D721Med (cell line): ENCODE data around the gene PPM1H.

ENCODE experiments used
- DNase-seq: peaks from one replicate; pipeline ENCODE4 v3.0.0; 2011; ENCODE audit warnings: low spot score; ENCODE audit not compliant: insufficient read length
- FAIRE-seq: peaks from 2 replicates; lab custom pipeline; 2011; peaks lifted over from hg19 to GRCh38; lab: Jason Lieb, UNC
- CTCF ChIP-seq: IDR thresholded peaks from 2 replicates; pipeline ENCODE4 v1.5.1; 2012; ENCODE audit warnings: mild to moderate bottlenecking, control low read depth; ENCODE audit not compliant: insufficient read depth; ENCODE audit errors: missing control alignments

The PPM1H gene

GRCh38 chr12:62684570-62685295, 250.2 kb downstream of the PPM1H start:
- no peak for FAIRE-seq
- DNase-seq = no peak
- no peak for TF ChIP-seq CTCF

- no peak for TF ChIP-seq CTCF
- DNase-seq (no peak), FAIRE-seq (no peak)
Measured at GRCh38 chr12:62683776-62684569, 251.0 kb downstream of the PPM1H start.

GRCh38 chr12:62681306-62681705, 253.6 kb downstream of the PPM1H start:
- FAIRE-seq (no peak), DNase-seq (no peak)
- no peak for TF ChIP-seq CTCF

GRCh38 chr12:62679608-62680007, 255.3 kb downstream of the PPM1H start:
- no peak for FAIRE-seq
- no peak for DNase-seq
- TF ChIP-seq CTCF = no peak

- DNase-seq (no peak), FAIRE-seq (no peak)
- no peak for TF ChIP-seq CTCF
Measured at GRCh38 chr12:62677355-62677754, 257.6 kb downstream of the PPM1H start.

- FAIRE-seq (no peak), DNase-seq (no peak)
- TF ChIP-seq CTCF = no peak
Measured at GRCh38 chr12:62676521-62677307, 258.2 kb downstream of the PPM1H start.
